Lower lobe of right lung (tissue), 2 donors: Measurements from ENCODE around the gene ZFP2. TPM values are rescaled to one million over a fixed set of nuclear protein-coding genes. Genes with fewer than 3 reads are reported as not detected.
"Not testable (repeated sequence)": the region's sequence is repeated elsewhere in the genome, so short reads cannot be mapped to it uniquely, and the experiment has no call there.

Experiments
- ATAC-seq, 2 donors: fragments of 200-7000 bp; cut with Tn5 transposase; one replicate each; pipeline ENCODE4 v1.9.1; 2020 to 2022; ENCODE audit warnings: mild to moderate bottlenecking in 2 of 2, moderate library complexity in 2 of 2
- DNase-seq: peaks from one replicate; pipeline ENCODE4 v3.0.0-alpha.2; 2020
- H3K27ac ChIP-seq: fragments of 200-600 bp; one replicate; pipeline ENCODE4 v1.8.0; 2022
- H3K27me3 ChIP-seq: fragments of 200-600 bp; one replicate; pipeline ENCODE4 v1.8.0; 2022; ENCODE audit warnings: low read depth
- H3K36me3 ChIP-seq: fragments of 200-600 bp; one replicate; pipeline ENCODE4 v1.8.0; 2022; ENCODE audit warnings: mild to moderate bottlenecking
- H3K4me1 ChIP-seq: fragments of 200-600 bp; one replicate; pipeline ENCODE4 v1.8.0; 2022
- H3K4me3 ChIP-seq: fragments of 200-600 bp; one replicate; pipeline ENCODE4 v1.8.0; 2022; ENCODE audit warnings: mild to moderate bottlenecking
- H3K9me3 ChIP-seq: fragments of 200-600 bp; one replicate; pipeline ENCODE4 v1.8.0; 2022
- intact Hi-C: fragments of 100-400 bp; cut with DNase I; formaldehyde crosslinking; loops from one replicate; pipeline ENCODE4 v1.11.0; 2022
- long read RNA-seq: library from polyadenylated mRNA; unstranded; transcript quantifications from one replicate; pipeline ENCODE4 v2.0.0, GENCODE V29; 2021
- total RNA-seq: library from RNA; stranded (reverse); fragmentation: NEBNext Ultra II Directional; extraction: Animal tissue kit (Norgen Biotek cat#: 25700); gene quantifications from one replicate; pipeline ENCODE4 v1.2.1, GENCODE V29; 2021
- TF ChIP-seq, protein P1 (sequence below): fragments of 200-600 bp; IDR thresholded peaks from one replicate; pipeline ENCODE4 v1.8.0; 2022; ENCODE audit warnings: antibody characterized with exemption, mild to moderate bottlenecking
- donor health status: DM: no; HTN: yes; CAD: no; lungs with severe emphysema.

Gene ZFP2
- 2.0 TPM for total RNA-seq
- long read RNA-seq, partial matches to known transcripts: 0 of 5 reads
- long read RNA-seq, other reads (novel, unspliced or antisense): 2 of 5 reads

DNA sequence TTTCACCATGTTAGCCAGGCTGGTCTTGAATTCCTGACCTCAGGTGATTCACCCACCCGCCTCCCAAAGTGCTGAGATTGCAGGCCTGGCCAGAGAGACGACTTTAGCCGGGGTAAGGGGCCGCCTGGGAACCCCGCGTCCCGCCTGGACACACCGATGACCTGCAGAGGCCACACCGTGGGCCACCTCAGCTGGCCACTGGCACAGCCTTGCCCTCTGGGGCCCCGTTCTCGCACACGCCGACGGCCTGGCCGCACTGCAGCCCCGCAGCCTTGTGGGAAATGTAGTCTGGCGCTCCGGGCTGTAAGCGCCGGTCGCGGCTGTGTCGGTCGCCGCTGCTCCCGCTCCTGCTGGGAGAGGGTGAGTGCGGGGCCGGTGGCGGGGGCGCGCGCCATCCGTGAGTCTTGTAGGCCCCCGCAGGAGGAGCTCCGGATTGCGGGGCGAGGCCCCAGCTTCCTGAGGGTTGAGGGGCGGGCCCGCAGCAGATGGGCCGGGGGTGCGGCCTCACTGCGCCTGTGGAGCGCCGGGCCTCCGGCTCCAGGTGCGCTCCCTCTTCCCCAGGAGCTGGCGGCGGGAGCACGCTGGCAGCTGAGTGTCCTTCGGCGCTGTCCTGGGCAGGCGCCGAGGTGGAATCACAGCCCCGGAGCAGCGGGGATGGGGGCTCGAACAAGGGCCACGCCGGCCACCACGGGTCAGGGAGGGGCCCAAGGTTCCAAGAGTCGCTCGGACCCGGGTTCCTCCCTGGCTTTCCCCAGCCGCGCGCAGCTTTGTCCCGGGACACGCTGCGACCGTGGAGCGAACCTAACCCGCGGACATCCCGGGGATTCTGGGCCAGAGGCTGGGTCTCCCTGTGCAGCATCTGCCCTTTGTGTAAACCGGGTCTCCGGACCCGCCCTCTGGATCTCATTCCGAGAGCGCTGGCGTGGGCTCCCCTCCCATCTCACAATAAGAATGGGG is at the start of gene ZFP2:
Gene ZFP2, plus strand, starts transcription at position 299 of the 957 bp plus-strand sequence. CDS start 35,401 bp downstream, outside the sequence.
- TF ChIP-seq, protein P1, sequence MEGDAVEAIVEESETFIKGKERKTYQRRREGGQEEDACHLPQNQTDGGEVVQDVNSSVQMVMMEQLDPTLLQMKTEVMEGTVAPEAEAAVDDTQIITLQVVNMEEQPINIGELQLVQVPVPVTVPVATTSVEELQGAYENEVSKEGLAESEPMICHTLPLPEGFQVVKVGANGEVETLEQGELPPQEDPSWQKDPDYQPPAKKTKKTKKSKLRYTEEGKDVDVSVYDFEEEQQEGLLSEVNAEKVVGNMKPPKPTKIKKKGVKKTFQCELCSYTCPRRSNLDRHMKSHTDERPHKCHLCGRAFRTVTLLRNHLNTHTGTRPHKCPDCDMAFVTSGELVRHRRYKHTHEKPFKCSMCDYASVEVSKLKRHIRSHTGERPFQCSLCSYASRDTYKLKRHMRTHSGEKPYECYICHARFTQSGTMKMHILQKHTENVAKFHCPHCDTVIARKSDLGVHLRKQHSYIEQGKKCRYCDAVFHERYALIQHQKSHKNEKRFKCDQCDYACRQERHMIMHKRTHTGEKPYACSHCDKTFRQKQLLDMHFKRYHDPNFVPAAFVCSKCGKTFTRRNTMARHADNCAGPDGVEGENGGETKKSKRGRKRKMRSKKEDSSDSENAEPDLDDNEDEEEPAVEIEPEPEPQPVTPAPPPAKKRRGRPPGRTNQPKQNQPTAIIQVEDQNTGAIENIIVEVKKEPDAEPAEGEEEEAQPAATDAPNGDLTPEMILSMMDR: no peak
- Histone ChIP-seq H3K9me3 (peaks cover 7% of the 10 kb centered on the region), H3K27ac (peak within 1 kb of the TSS; percentile 63), H3K27me3 (no peaks in the 10 kb centered on the region), H3K4me1 (no peaks in the 10 kb centered on the region), H3K36me3 (no peaks in the 10 kb centered on the region), H3K4me3 (peak within 1 kb of the TSS; percentile 91)
- DNase-seq (peak; percentile 75), ATAC-seq (peak; percentile 96 to 98)
- intact Hi-C loops: no loop called here

DNA sequence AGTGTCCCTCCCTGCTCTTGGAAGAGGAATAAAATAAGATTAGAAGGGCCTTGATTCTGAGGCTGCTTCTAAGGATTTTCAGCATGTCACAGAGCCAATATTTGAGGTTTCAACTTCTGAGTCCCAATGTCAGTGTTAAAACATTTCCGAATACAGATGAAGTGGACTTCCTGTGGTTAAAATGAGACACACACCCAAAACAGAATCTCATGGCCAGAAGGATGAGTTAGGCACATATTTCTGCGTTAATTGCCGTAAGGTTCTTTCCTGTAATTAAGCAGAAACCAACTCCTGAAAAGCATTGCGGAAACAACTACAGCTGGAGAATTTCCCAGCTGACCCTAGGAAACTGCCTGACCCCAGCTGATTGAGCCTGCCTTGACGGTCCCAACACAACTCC is 46.4 kb upstream of the ZFP2 start:
- intact Hi-C loops: no loop called here
- TF ChIP-seq, protein P1: no peak
- Histone ChIP-seq H3K9me3 (no peaks in the 10 kb centered on the region), H3K4me1 (no peaks in the 10 kb centered on the region), H3K4me3 (no peak overlapping the region), H3K27ac (no peak overlapping the region), H3K27me3 (no peaks in the 10 kb centered on the region), H3K36me3 (no peaks in the 10 kb centered on the region)
- ATAC-seq: no peak
- no peak for DNase-seq

DNA sequence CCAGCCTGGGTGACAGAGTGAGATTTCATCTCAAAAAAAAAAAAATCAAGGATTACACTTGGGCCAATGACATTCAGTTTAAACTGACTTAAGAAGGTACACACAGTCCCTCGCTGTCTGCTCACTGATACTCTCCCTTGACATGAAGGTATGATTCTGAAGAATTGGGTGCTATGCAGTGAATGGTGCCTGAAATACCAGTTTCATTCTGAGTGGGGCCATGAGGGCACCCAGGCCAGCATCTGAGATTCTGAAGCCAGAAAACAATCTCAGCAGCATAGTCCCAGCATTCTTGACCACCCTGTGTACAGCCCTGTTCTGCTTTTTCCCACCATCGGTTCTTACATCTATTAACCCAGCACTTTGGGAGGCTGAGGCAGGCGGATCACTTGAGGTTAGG is 43.8 kb upstream of the ZFP2 start:
- DNase-seq (no peak), ATAC-seq (no peak)
- TF ChIP-seq, protein P1: no peak
- Histone ChIP-seq H3K4me1 (no peaks in the 10 kb centered on the region), H3K9me3 (no peaks in the 10 kb centered on the region), H3K36me3 (no peaks in the 10 kb centered on the region), H3K4me3 (no peak overlapping the region), H3K27me3 (no peaks in the 10 kb centered on the region), H3K27ac (no peak overlapping the region)
- intact Hi-C loops: no loop called here

DNA sequence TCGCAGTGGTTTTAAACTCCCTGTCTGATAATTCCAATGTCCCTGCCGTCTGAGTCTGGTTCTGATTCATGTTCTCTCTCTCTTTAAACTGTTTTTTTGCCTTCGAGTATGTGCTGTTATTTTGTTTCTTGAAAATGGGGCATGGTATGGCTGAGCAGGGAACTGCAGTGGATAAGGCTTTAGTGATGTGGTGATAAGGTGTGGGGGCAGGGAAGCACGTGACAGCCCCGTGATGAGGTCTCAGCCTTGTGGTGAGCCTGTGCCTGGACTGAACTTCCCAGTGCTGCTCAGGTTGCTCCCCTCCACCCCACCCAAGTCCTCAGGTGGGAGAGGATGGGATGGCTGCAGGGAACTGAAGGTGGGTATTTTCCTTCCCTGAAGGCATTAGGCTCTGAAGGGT is 41.4 kb upstream of the ZFP2 start:
- Histone ChIP-seq H3K27me3 (no peaks in the 10 kb centered on the region), H3K4me1 (peaks cover 2% of the 10 kb centered on the region), H3K27ac (no peak overlapping the region), H3K9me3 (no peaks in the 10 kb centered on the region), H3K4me3 (no peak overlapping the region), H3K36me3 (no peaks in the 10 kb centered on the region)
- intact Hi-C loops: no loop called here
- no peak for ATAC-seq
- no peak for DNase-seq
- TF ChIP-seq, protein P1: no peak

DNA sequence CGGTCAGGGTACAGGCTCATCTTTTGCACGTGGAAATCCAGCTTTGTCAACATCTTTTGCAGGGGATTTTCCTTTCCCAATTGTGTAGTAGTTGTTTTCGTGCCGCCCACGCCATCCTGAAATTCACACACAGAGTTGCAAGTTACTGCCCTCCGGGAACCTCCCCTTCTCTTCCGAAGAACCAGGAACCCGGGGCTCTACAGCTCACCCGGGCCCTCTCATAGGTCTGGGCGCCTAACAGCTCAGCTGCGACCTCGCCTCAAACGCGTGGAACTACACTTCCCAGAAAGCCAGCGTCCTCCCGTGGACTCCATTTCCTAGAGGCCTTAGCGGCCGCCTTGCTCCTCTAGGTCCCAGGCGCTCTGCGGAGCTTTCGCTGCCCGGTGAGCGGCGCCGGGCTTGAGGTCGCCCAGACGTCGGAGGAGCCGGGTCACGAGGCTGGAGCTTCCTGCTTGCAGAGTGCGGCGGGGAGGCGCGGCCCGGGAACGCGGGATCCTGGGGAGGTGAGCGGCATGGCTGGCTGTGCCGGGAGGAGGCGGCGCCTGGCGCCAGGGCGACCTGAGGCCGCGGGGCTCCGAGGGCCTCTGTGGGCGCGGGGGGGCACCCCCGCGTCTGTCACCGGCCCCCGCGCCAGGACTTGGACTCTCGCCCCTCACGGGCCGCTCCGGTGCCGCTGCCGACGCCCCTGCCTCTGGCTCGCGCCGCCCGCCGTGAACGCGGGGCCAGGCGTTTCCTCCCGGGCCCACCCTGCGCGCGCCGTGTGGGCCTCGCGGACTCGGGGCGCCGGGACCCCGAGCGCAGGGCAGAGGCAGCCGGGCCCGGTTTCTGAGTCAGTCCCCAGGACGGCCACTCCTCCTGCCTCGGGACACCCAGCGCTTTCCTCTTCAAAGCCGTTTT is 35.8 kb upstream of the ZFP2 start, which contains the start of gene ZNF354B:
Gene ZNF354B, plus strand, starts transcription at position 329 of the 897 bp plus-strand sequence. CDS start 1,095 bp downstream, outside the sequence.
- intact Hi-C loops: no loop called here
- H3K27me3 ChIP-seq: no peaks in the 10 kb centered on the region
- peak within 1 kb of the TSS; percentile 85 for H3K27ac ChIP-seq
- H3K4me3 ChIP-seq: peak within 1 kb of the TSS; percentile 90
- H3K4me1 ChIP-seq: peaks cover 17% of the 10 kb centered on the region
- TF ChIP-seq, protein P1: peak; percentile 23
- no peaks in the 10 kb centered on the region for H3K9me3 ChIP-seq
- H3K36me3 ChIP-seq: peaks cover 11% of the 10 kb centered on the region
- peak; percentile 95 for DNase-seq
- peak; percentile 98 to 99 for ATAC-seq

DNA sequence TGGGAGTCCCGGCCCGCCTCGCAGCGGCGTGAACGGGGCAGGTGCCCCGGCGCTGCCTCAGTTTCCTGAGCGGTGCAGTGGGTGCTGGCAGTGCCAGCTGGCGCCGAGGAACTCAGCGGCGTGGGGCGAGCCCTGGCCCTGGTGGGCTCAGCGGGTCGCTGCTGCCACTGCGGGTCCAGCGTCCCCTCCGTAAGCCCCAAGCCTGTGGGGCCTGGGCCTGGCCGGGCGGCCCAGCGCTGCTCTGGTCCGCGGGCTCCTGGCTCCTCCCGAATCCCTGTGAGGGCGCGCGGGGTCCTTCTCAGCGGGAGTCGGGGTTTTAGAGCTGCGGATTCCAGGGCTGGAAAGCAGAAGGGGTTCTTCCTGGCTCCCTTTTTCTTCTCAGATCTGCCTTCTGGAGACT is 35.1 kb upstream of the ZFP2 start:
- DNase-seq: not testable (repeated sequence)

More for the DNA sequence above, 35.1 kb upstream of the ZFP2 start:
- peaks cover 17% of the 10 kb centered on the region for H3K4me1 ChIP-seq
- intact Hi-C loops, H3K27me3 ChIP-seq, H3K9me3 ChIP-seq, H3K27ac ChIP-seq: not testable (repeated sequence)
- peak; percentile 49 to 57 for ATAC-seq
- peak overlapping the region; percentile 90 for H3K4me3 ChIP-seq
- peaks cover 16% of the 10 kb centered on the region for H3K36me3 ChIP-seq
